DMS 273 treated with DMSO at 0.1 percent for 48 hours (cell line): ENCODE measurements around the gene DDX31.

Experiments
- DNase-seq: peaks from one replicate; lab custom pipeline; 2025; lab: John Stamatoyannopoulos, UW

DDX31 gene

GRCh38 chr9:132595319-132595718, 74.5 kb downstream of the DDX31 start:
- DNase-seq, result no peak

- no peak for DNase-seq
Observed at GRCh38 chr9:132594412-132594811, 75.4 kb downstream of the DDX31 start.

DNA sequence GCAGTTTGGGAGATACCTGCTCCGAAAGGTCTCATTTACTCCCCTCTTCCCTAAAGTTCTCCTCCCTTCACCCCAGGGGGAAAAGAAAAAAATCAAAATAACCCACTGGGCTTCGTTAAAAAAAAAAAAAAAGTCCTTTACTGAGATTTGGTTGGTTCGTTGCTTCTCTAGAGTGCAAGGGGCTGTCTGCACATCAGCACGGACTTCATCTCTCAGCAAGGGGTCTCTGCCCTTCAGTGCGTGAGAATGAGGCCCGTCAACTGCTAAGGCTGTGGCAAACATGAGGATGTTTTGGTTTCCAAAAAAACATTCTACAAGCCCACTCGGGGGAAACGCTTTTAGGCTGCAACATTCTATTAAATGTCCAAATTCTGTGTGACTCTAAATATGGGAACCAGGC, 77.3 kb downstream of the DDX31 start:
- DNase-seq, result no peak

GRCh38 chr9:132591751-132592314, 78.0 kb downstream of the DDX31 start:
- no peak for DNase-seq

DNA sequence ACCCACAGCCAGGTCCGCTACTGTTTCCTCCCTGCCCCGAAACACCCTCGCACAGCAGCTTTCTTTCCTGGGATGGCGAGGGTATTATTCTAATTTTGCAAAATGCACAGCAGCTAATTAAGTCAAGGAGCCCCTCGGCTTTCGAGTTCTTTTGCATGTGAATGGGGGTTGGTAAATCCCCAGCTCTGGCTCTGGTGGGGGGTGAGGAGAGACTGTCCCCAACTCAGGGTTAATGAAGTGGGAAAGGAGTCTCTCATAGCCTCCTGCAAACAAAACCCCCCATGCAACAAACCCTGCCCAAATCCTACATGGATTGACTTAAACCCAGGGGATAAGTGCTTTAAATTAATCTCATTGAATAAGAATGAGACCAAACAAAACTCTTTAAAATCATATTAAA, 78.5 kb downstream of the DDX31 start:
- DNase-seq, result no peak

- DNase-seq, result no peak
Observed at GRCh38 chr9:132590318-132591182, 79.2 kb downstream of the DDX31 start.

GRCh38 chr9:132590037-132590317, 79.8 kb downstream of the DDX31 start:
- DNase-seq, result no peak

GRCh38 chr9:132589148-132590036, 80.4 kb downstream of the DDX31 start:
- DNase-seq, result no peak

DNA sequence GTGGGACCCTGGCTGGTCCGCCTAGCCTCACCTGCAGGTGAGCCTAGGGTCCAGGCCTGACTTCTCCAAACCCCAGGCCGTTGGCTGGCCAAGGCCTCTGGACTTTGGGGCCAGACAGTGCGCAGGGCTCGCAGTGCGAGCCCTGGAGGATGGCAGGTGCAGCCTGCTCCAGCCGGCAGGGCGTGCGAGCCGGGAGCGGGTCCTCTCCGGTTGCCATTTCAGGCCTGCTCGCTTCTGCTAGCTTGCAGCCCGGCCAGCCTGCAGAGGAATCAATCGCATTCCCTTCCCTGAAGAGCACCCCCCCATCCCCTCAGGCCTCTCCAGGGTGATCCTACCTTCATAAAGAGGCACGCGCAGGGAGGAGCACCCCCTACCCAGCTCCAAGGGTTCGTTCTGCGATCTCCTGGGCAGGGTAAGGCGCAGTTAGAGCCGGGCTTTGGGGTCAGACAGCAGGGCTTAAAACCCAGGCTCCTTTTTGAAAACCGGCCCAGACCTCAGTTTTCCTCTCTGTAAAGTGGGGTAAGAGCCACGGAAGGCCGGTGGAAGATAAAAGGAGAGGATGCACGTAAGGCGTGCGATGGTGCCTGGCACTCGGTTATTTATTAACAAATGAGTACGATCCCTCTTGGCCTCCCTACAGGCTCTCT, 81.2 kb downstream of the DDX31 start:
- no peak for DNase-seq

- DNase-seq, result no peak
Observed at GRCh38 chr9:132588098-132588497, 81.7 kb downstream of the DDX31 start.

GRCh38 chr9:132587592-132587955, 82.2 kb downstream of the DDX31 start:
- no peak for DNase-seq

DNA sequence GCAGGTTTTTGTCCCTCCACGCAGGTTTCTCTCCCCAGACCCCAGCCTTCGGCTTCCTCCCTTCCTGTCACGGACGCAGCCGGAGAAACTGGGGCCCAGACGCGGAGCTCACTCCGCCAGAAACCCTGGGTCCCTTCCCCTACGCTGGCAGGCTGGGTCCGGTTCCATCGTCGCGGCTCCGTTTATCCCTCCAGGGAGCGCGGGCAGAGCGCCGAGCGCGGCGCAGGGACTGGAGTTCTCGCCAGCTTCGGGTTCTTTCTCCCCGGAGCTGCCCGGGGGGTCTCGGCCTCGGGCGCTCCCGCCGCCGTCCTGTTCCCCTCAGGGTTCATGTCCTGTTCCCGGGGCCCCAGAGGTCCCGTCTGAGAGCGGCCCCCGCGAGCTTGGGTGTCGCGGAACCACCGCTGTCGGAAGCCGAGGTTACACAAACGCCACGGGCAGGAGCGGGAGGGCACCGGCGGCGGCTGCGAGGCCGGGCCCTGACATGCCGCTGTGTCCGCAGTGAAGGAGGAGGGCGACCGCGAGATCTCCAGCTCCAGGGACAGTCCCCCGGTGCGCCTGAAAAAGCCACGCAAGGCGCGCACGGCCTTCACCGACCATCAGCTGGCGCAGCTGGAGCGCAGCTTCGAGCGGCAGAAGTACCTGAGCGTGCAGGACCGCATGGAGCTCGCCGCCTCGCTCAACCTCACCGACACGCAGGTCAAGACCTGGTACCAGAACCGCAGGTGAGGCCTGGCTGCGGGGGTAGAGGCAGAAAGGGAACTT, 82.8 kb downstream of the DDX31 start:
- DNase-seq, result no peak

- DNase-seq, result no peak
Observed at GRCh38 chr9:132585954-132586829, 83.6 kb downstream of the DDX31 start.

DNA sequence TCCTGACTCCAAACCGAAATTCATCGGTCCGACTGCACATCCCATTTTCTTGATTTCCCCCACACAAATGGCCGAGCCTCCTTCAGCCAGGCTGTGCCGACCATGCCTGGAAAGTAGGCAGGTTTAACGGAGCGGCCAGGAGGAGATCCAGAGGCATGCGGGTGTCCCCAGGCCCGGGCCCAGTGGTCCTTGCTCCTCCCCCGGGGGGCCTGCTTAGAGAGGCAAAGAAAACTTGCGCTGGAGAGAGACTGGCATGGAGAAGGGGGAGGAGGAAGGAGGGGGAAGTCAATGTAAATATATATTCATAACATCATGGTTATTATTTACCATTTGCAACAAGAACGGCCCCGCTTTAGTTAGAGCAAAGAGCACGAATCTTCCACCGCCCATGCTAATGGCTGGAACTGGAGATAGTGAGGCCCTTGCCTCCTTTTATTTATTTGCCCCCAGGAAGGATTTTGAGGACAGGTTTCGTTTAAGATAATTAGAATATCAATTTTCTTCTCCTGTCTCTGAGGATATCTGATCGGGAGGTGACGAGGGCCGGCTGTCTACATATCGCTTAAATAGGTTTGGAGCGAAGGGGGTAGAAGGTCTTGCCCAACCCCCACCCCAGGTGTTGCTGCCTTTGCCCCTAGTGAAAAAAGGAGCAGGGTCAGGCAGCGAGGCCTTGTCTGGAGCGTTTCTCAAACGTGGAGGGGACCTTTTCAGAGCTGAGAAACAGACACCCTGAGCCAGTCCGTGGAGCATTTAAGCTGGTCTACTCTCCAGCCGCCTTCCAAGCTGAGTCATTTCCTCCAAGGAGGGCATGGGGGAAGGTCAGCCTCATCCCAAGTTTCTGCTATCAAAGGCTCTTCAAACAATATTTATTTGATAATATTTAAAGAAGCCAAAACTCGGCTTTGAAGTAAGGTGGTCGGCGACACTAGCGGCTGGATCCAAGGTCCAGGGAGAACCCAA, 84.9 kb downstream of the DDX31 start:
- no peak for DNase-seq

- DNase-seq, result no peak
Observed at GRCh38 chr9:132583584-132584304, 86.0 kb downstream of the DDX31 start.

GRCh38 chr9:132582786-132583583, 86.8 kb downstream of the DDX31 start:
- no peak for DNase-seq

GRCh38 chr9:132582276-132582785, 87.5 kb downstream of the DDX31 start, which contains the start of gene BARHL1:
Gene BARHL1 (plus strand): TSS chr9:132582606. CDS start chr9:132582798, 192 bp downstream.
- DNase-seq, result no peak

- DNase-seq, result no peak
Observed at GRCh38 chr9:132579427-132579798, 90.4 kb downstream of the DDX31 start.
